ENCODE measurements around the gene NKD1.

Gene NKD1

DNA sequence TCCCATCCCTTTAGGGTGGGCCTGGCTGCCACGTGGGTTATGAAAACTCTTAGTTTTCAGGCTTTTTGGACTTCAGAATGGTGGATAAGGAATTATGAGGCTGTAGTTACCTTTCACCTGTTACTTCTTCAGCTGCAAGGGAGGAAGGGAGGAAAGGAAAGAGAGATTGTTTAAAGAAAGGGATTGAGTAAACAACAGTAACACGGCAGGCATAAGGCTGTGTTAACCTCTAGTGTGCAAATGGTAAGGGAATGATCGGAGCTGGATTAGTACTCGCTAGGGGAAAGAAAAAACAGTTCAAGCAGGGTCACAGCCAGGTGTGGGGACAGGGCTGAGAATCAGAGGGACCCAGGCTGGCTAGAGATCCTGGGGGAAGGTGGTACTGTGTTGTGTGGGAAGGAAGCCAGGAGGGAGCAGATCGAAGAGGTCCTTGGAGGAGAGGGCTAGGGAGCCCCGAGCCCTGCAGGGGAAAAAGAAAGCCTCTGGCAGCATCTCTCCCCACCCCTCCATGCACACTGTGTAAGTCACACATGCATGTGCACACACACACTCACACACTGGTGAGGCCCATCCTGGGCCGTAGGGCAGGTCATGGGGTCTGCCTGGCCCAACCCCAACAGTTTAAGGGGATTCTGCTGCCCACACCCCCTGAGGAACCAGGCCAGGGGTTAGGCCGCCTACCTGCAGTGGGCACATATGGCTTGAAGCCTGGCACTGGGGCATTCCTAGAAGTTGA is 83.2 kb downstream of the NKD1 start:
- Histone ChIP-seq H3K27me3 (replicated peaks; ENCODE audit: control insufficient read depth, insufficient read depth, low read length) (peaks cover 58% of the 10 kb centered on the region), H3K4me1 (ENCODE audit: control insufficient read depth, insufficient read depth, low read length) (peaks cover 4% of the 10 kb centered on the region), H3K9ac (ENCODE audit: low read length) (no peak overlapping the region), H3K36me3 (ENCODE audit: control insufficient read depth, insufficient read depth, low read length, severe bottlenecking) (no peaks in the 10 kb centered on the region), H3K4me3 (ENCODE audit: low read length) (no peak overlapping the region), H3K9me3 (ENCODE audit: control insufficient read depth, low read length) (no peaks in the 10 kb centered on the region)
- DNase-seq (ENCODE audit: low read depth): no peak

DNA sequence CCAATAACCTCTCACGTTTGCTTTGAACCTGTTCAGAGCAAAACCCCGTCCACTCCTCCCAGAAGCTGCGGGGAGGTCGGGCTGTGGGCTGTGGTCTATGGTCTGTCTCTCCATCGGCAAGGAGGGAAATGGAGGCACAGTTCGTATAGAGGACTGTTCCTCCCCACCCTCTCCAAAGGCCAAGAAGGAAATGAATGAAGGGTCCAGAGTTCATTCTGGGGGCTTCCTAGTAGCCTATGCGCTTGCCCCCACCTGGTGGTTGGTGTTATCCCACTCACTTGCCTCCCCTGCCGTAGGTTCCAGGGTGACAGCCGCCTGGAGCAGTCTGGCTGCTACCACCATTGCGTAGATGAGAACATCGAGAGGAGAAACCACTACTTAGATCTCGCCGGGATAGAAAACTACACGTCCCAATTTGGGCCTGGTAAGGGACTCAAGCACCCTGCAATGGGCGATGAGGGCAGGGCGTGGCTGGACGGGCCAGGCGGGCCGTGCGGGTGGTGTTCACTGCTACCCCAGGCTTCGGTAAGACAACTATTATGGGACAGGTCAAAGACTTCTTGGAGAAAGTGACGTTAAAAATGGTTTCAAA is 83.9 kb downstream of the NKD1 start:
- no peak overlapping the region for H3K9ac ChIP-seq (ENCODE audit: low read length)
- no peaks in the 10 kb centered on the region for H3K36me3 ChIP-seq (ENCODE audit: control insufficient read depth, insufficient read depth, low read length, severe bottlenecking)
- H3K27me3 ChIP-seq (replicated peaks; ENCODE audit: control insufficient read depth, insufficient read depth, low read length): peaks cover 56% of the 10 kb centered on the region
- peaks cover 4% of the 10 kb centered on the region for H3K4me1 ChIP-seq (ENCODE audit: control insufficient read depth, insufficient read depth, low read length)
- H3K4me3 ChIP-seq (ENCODE audit: low read length): no peak overlapping the region
- DNase-seq (ENCODE audit: low read depth): no peak
- no peaks in the 10 kb centered on the region for H3K9me3 ChIP-seq (ENCODE audit: control insufficient read depth, low read length)

DNA sequence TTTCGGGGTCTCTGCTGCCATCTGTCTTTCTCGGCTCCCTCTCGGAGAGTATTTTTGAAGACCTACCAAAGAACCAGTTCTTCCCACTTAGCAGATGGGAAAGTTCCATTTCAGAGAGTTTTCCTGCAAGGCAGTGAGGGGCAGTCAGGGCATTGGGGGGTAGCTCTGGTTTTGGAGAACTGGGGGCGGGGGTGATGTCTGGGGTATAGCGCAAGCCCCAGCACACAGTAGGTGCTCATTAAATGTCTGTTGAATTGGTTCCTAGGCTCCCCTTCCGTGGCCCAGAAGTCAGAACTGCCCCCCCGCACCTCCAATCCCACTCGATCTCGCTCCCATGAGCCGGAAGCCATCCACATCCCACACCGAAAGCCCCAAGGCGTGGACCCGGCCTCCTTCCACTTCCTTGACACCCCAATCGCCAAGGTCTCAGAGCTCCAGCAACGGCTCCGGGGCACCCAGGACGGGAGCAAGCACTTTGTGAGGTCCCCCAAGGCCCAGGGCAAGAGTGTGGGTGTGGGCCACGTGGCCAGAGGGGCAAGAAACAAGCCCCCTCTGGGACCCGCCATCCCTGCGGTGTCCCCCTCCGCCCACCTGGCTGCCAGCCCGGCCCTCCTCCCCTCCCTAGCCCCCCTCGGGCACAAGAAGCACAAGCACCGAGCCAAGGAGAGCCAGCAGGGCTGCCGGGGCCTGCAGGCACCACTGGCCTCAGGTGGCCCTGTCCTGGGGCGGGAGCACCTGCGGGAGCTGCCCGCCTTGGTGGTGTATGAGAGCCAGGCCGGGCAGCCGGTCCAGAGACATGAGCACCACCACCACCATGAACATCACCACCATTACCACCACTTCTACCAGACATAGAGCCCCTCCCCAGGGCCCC is 85.0 kb downstream of the NKD1 start:
- H3K4me3 ChIP-seq (ENCODE audit: low read length): no peak overlapping the region
- H3K27me3 ChIP-seq (replicated peaks; ENCODE audit: control insufficient read depth, insufficient read depth, low read length): peaks cover 54% of the 10 kb centered on the region
- no peak for DNase-seq (ENCODE audit: low read depth)
- H3K9ac ChIP-seq (ENCODE audit: low read length): no peak overlapping the region
- H3K9me3 ChIP-seq (ENCODE audit: control insufficient read depth, low read length): no peaks in the 10 kb centered on the region
- no peaks in the 10 kb centered on the region for H3K36me3 ChIP-seq (ENCODE audit: control insufficient read depth, insufficient read depth, low read length, severe bottlenecking)
- H3K4me1 ChIP-seq (ENCODE audit: control insufficient read depth, insufficient read depth, low read length): no peaks in the 10 kb centered on the region

DNA sequence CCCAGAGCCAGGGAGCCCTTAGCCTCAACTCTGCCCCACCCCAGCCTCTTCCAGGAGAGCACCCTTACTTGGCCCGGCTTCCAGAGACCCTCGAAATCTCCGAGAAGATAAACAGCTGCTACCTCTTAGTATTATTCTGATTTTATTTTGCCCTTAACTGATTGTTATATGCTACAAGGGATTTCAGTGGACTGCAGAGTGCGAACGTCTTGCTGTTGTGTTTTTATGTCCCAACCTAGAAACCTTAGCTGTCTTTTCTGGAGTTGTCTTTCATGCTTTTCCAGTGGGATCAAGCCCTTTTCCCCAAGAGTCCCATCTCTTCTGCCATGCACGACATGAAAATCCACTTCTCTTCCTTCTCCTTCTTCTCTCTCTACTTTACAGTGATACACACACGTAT is 85.9 kb downstream of the NKD1 start:
- Histone ChIP-seq H3K9me3 (ENCODE audit: control insufficient read depth, low read length) (no peaks in the 10 kb centered on the region), H3K27me3 (replicated peaks; ENCODE audit: control insufficient read depth, insufficient read depth, low read length) (peaks cover 49% of the 10 kb centered on the region), H3K4me3 (ENCODE audit: low read length) (no peak overlapping the region), H3K4me1 (ENCODE audit: control insufficient read depth, insufficient read depth, low read length) (no peaks in the 10 kb centered on the region), H3K9ac (ENCODE audit: low read length) (no peak overlapping the region), H3K36me3 (ENCODE audit: control insufficient read depth, insufficient read depth, low read length, severe bottlenecking) (no peaks in the 10 kb centered on the region)
- no peak for DNase-seq (ENCODE audit: low read depth)

DNA sequence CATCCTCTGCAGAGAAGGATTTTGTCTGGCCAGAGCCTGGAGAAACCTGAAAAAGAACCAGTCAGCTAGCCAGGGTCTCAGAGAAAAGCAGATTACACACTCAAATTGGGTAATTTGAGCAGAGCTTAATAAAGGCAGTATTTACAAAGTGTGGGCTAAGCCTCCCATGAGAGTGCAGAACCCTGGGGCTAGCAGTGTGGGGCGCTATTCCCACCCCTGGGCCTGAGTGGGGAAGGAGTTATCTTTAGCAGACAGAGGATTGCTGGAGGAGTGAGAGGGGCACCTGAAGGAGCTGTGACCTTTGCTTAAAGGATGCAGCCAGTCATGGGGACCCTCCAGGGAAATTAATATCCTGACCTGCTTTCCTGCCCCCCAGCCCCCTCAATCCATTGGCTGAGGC is 86.8 kb downstream of the NKD1 start:
- Histone ChIP-seq H3K36me3 (ENCODE audit: control insufficient read depth, insufficient read depth, low read length, severe bottlenecking) (no peaks in the 10 kb centered on the region), H3K4me3 (ENCODE audit: low read length) (no peak overlapping the region), H3K27me3 (replicated peaks; ENCODE audit: control insufficient read depth, insufficient read depth, low read length) (peaks cover 40% of the 10 kb centered on the region), H3K9ac (ENCODE audit: low read length) (no peak overlapping the region), H3K9me3 (ENCODE audit: control insufficient read depth, low read length) (no peaks in the 10 kb centered on the region), H3K4me1 (ENCODE audit: control insufficient read depth, insufficient read depth, low read length) (no peaks in the 10 kb centered on the region)
- DNase-seq (ENCODE audit: low read depth): no peak

DNA sequence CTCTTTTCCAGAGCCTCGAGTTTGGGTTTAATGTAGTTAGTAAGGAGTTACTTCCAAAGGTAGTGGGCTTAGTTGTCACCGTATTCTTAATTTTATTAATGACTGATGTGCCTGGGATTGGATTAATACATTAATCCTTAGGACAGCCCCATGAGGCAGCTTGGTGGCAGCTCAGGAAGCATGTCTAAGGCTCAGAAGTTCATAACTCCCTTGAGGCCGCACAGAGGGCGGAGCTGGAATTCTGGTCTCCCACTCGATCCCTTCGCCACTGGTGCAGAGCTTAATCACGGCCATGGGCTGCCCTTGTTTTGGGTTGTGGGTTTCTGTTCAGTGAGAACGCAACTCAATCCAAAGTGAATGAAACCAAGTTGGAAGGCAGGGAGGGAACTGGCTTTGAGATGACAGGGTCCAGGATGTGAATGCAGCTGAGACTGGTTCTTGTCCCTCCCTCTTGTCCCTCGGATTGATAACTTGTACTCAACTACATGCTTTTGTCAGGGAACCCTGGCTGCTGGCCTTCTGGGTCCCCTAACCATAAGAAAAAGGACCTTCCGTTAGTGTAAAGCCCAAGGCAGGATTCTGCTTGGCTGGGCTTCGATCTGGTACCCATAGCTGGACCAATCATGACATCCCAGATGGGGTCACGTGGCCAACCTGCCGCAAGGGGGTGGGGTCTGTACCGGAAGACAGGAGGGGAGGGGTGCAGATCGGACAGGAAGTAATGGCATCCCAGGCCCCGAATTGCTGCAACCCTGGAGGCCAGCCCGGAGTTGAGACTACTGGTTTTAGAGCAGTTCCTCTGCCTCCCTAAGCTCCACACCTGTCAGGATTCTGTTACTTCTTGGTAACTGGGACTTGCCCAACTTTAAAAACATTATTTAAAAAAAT is 87.6 kb downstream of the NKD1 start:
- DNase-seq (ENCODE audit: low read depth): no peak
- no peaks in the 10 kb centered on the region for H3K9me3 ChIP-seq (ENCODE audit: control insufficient read depth, low read length)

DNA sequence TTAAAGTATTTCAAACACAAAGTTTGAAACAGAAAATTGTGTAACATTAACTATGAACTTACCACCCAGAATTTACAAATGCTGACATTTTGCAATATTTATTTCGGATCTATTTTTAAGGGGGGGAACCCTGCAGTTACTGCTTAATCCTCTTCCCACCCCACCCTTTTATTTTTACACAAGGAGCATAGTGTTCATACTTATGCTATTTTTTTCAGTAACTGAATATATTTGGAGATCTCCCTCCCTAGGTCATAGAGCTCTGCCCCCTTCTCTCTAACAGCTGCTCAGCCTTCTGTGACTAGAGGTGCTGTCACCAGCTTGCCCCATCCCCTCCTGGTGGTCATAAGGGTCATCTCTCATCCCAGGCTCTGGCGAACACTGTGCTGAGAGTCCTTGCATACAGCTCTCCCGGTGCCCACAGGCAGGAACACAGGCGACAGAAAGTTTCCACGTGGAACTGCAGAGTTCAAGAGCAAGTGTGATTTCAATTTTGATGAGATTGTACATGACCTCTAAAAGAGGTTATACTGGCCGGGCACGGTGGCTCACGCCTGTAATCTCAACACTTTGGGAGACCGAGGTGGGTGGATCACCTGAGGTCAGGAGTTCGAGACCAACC is 88.7 kb downstream of the NKD1 start:
- H3K4me1 ChIP-seq (ENCODE audit: control insufficient read depth, insufficient read depth, low read length): no peaks in the 10 kb centered on the region
- H3K4me3 ChIP-seq (ENCODE audit: low read length): no peak overlapping the region
- no peak for DNase-seq (ENCODE audit: low read depth)
- H3K9ac ChIP-seq (ENCODE audit: low read length): no peak overlapping the region
- H3K9me3 ChIP-seq (ENCODE audit: control insufficient read depth, low read length): no peaks in the 10 kb centered on the region
- H3K27me3 ChIP-seq (replicated peaks; ENCODE audit: control insufficient read depth, insufficient read depth, low read length): peaks cover 26% of the 10 kb centered on the region
- no peaks in the 10 kb centered on the region for H3K36me3 ChIP-seq (ENCODE audit: control insufficient read depth, insufficient read depth, low read length, severe bottlenecking)

More for the DNA sequence above, 87.6 kb downstream of the NKD1 start:
- H3K4me3 ChIP-seq (ENCODE audit: low read length): no peak overlapping the region
- H3K27me3 ChIP-seq (replicated peaks; ENCODE audit: control insufficient read depth, insufficient read depth, low read length): peaks cover 34% of the 10 kb centered on the region
- H3K9ac ChIP-seq (ENCODE audit: low read length): no peak overlapping the region
- H3K4me1 ChIP-seq (ENCODE audit: control insufficient read depth, insufficient read depth, low read length): no peaks in the 10 kb centered on the region
- H3K36me3 ChIP-seq (ENCODE audit: control insufficient read depth, insufficient read depth, low read length, severe bottlenecking): no peaks in the 10 kb centered on the region

DNA sequence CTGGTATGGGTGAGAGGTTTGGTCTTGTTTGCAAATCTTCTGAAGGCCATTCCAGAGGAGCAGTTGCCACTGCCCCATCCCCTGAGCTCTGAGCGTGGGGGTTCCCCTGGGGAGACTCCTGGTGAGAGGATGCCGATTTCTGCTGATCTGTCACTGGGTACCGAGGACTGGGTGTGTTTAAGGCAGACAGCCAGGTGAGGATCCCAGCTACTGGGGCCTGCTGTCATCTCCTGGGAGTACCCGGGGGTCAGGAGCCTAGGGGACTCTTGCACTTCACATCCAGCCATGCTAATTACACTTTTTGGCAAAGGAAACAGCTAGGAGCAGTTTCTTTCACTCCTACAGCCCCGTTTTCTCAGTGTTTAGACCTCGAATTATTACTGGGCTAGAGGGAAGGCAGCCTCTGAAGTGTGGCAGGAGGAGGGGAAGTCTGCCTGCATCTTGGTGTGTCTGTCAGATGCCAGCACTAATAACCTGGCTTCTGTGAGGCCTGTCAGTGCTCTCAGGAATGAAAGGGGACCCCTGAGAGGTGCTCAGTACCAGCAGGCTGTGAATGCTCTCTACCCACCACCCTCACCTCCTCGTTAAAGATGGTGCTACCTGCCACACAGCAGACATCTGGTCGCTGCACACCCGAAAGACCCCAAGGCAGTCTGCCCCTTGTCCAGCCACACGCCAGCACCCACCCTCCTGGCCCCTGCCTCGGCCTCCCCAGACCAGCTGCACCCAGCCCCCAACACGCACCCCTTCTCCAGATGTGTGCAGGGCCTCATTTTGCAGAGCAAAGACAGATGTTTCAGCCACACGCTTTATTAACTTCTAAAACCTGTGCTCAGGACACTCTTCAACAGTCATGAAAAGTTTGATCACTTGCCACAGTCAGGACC is 89.8 kb downstream of the NKD1 start:
- H3K27me3 ChIP-seq (replicated peaks; ENCODE audit: control insufficient read depth, insufficient read depth, low read length): peaks cover 36% of the 10 kb centered on the region
- no peaks in the 10 kb centered on the region for H3K36me3 ChIP-seq (ENCODE audit: control insufficient read depth, insufficient read depth, low read length, severe bottlenecking)
- DNase-seq (ENCODE audit: low read depth): no peak
- no peak overlapping the region for H3K9ac ChIP-seq (ENCODE audit: low read length)
- H3K4me1 ChIP-seq (ENCODE audit: control insufficient read depth, insufficient read depth, low read length): no peaks in the 10 kb centered on the region
- H3K4me3 ChIP-seq (ENCODE audit: low read length): no peak overlapping the region
- no peaks in the 10 kb centered on the region for H3K9me3 ChIP-seq (ENCODE audit: control insufficient read depth, low read length)

DNA sequence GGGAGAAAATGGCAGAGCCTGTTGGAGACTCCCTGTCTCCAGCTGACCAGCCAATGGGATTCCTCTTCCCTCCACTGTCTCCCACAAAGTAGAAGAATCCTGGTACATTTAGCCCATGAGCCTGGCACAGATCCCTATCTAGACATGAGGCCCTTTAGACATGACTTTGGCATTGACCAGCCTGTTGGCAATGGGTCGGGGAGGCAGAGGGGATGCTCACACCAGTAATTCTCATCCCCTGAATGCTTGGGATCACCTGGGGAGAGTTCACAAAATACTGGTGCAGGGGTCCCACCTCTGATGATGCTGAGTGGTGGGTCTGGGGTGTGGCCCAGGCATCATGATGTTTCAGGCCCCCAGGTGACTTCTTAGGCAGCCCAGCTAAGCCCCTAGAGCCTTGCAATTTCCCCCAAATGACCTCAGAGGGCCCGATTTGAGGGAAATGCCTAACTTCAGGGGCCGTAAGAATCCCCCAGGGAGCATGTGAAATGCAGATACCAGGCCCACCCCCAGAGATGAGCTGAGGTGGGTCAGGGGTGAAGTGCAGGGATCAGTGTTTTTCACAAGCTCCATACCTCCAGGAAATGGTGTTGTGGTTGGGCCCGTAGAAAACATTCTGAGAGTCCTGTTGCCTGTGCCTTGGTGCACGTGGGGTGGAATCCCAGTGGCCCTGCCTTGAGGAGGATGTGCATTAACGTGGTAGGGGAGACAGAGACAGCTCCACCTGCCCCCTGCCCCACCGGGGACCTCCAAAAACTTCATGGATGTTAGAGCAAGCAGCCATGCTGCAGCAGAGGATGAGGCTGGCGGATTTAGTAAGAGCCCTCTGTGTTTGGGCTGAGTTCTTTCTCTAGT is 90.8 kb downstream of the NKD1 start:
- Histone ChIP-seq H3K4me1 (ENCODE audit: control insufficient read depth, insufficient read depth, low read length) (no peaks in the 10 kb centered on the region), H3K36me3 (ENCODE audit: control insufficient read depth, insufficient read depth, low read length, severe bottlenecking) (no peaks in the 10 kb centered on the region), H3K4me3 (ENCODE audit: low read length) (no peak overlapping the region), H3K27me3 (replicated peaks; ENCODE audit: control insufficient read depth, insufficient read depth, low read length) (peaks cover 44% of the 10 kb centered on the region), H3K9ac (ENCODE audit: low read length) (no peak overlapping the region), H3K9me3 (ENCODE audit: control insufficient read depth, low read length) (peaks cover 5% of the 10 kb centered on the region)
- no peak for DNase-seq (ENCODE audit: low read depth)
